ENCODE data around the gene PIK3R6. TPM values are rescaled to one million over a fixed set of nuclear protein-coding genes. Genes with fewer than 3 reads are reported as not detected.

PIK3R6 gene, protein sequence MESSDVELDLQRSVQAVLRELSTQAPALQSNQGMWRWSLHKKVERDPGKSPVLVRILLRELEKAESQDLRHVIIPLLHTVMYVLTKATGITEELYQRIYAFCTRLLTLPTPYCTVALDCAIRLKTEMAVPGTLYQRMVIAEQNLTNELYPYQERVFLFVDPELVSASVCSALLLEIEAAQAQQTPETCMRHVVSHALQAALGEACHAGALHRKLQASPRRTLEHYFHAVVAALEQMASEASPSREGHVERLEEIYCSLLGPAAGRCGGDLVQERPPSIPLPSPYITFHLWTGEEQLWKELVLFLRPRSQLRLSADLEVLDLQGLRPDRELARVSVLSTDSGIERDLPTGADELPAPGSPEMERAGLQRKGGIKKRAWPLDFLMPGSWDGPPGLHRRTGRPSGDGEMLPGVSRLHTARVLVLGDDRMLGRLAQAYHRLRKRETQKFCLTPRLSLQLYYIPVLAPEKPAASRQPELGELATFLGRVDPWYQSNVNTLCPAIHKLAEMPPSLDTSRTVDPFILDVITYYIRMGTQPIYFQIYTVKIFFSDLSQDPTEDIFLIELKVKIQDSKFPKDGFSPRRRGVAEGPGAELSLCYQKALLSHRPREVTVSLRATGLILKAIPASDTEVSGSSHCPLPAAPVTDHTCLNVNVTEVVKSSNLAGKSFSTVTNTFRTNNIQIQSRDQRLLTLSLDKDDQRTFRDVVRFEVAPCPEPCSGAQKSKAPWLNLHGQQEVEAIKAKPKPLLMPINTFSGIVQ
- polyA plus RNA-seq (2013, experiment 1 of 2), result not detected
- polyA plus RNA-seq (2013, experiment 2 of 2), result not detected

DNA sequence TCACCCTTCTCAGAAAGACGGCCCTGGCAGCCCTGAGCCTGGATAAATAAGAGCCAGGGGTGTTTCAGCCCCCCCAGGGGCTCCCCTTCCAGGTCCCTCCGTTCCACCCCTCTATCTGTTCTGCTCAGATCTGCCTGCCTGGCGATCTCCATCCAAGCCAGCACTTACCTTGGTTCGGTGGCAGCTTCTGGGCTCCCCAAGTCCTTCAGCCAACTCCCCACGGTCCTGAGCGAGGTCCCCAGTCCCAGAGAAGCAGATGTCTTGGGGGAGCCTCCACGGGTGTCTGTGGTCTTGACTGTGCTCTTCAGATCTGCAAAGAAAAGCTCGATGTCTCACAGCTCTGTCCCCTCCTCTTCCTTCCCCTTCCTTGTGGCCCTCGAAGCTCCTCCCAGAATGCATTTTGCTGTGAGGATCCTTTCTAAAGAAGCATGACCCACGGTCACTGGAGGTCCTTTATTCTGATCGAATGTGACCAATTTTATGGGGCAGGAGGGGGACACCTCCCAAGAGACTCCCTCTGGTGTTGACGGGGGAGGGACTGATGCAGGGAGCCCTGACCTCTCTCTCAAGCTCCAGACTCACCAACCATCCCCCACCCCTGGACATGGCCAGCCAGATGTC lies at the start of gene PIK3R6:
PIK3R6 (minus strand) TSS at position 314 of the 621 bp plus-strand sequence. CDS start 17,880 bp downstream, outside the sequence.
- WGBS, 2 donors (ENCODE audit: extremely low coverage in 2 of 2, insufficient read length in 2 of 2, insufficient replicate concordance in 1 of 2), result no CpG with 5 or more reads among the region's 12 CpGs
- Histone ChIP-seq H3K18ac (ENCODE audit: low read length) (peak within 1 kb of the TSS; percentile 39), H2BK120ac (ENCODE audit: low read depth, low read length) (no peak within 1 kb of the TSS), H3K4me1 (ENCODE audit: control insufficient read depth in 2 of 2, insufficient read depth in 1 of 2, low read depth in 1 of 2, low read length in 2 of 2) (peaks cover 0 to 2% of the 10 kb centered on the region in 2 donors), H2AFZ (ENCODE audit: low read length) (no peak within 1 kb of the TSS), H3K4ac (ENCODE audit: low read length) (no peak within 1 kb of the TSS), H3K36me3 (replicated peaks in 1 of 2; ENCODE audit: control insufficient read depth in 2 of 2, insufficient read depth in 2 of 2, low read length in 2 of 2) (no peaks in the 10 kb centered on the region), H4K91ac (ENCODE audit: low read depth, low read length, poor library complexity) (no peak within 1 kb of the TSS), H3K79me1 (ENCODE audit: low read depth, low read length) (no peaks in the 10 kb centered on the region), H2BK12ac (ENCODE audit: low read length) (no peak within 1 kb of the TSS), H2BK15ac (ENCODE audit: low read length) (no peak within 1 kb of the TSS), H3K9ac (ENCODE audit: low read depth, low read length, poor library complexity) (no peak within 1 kb of the TSS), H4K8ac (ENCODE audit: low read depth, low read length) (no peak within 1 kb of the TSS), H2AK5ac (ENCODE audit: low read depth, low read length) (no peak within 1 kb of the TSS), H3K4me3 (ENCODE audit: low read length in 2 of 2) (no peak within 1 kb of the TSS), H3K9me3 (replicated peaks in 1 of 2; ENCODE audit: control insufficient read depth in 2 of 2, insufficient read depth in 1 of 2, low read depth in 1 of 2, low read length in 2 of 2) (peaks cover 0 to 2% of the 10 kb centered on the region in 2 donors), H3K14ac (ENCODE audit: low read length) (no peak within 1 kb of the TSS), H3K23ac (ENCODE audit: low read depth, low read length, poor library complexity) (no peak within 1 kb of the TSS), H2BK5ac (ENCODE audit: low read length) (no peak within 1 kb of the TSS), H3K27me3 (ENCODE audit: control insufficient read depth in 3 of 3, insufficient read depth in 3 of 3, low read depth in 1 of 3, low read length in 3 of 3) (peaks cover 0 to 19% (median 0%) of the 10 kb centered on the region in 3 experiments), H3K27ac (replicated peaks; ENCODE audit: low read length) (no peak within 1 kb of the TSS), H3K4me2 (ENCODE audit: insufficient read depth, low read length, poor library complexity, severe bottlenecking) (no peak within 1 kb of the TSS)
- DNase-seq (ENCODE audit: low spot score), result no peak

DNA sequence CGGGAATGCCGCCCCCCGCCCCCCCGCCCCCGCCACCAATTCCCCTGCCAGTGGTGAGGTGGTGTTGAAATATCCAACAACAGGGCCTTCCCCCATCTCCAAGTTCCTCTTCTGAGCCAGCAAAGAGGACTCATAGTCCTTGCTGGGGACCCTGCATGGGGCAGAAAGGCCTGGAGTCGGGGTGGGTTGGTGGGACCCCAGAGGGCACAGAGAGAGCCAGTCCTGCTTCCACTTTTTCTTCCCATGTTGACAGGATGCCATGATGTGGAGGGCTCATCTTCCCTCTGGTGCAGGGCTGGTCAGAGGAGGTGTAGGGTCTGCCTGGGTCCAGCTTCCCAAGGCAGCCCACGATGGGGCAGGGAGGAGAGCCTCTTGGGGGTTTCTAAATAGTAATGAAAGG lies 49.0 kb upstream of the PIK3R6 start:
- no peak overlapping the region for H3K27ac ChIP-seq (replicated peaks; ENCODE audit: low read length)
- WGBS, 2 donors (ENCODE audit: extremely low coverage in 2 of 2, insufficient read length in 2 of 2, insufficient replicate concordance in 1 of 2), result no CpG with 5 or more reads among the region's 7 CpGs
- H3K4me2 ChIP-seq (ENCODE audit: insufficient read depth, low read length, poor library complexity, severe bottlenecking), result no peak overlapping the region
- no peak overlapping the region for H2BK5ac ChIP-seq (ENCODE audit: low read length)
- no peak overlapping the region for H3K4ac ChIP-seq (ENCODE audit: low read length)
- H2BK15ac ChIP-seq (ENCODE audit: low read length), result no peak overlapping the region
- no peak overlapping the region for H2BK12ac ChIP-seq (ENCODE audit: low read length)
- no peak overlapping the region for H4K91ac ChIP-seq (ENCODE audit: low read depth, low read length, poor library complexity)
- H3K9me3 ChIP-seq (replicated peaks in 1 of 2; ENCODE audit: control insufficient read depth in 2 of 2, insufficient read depth in 1 of 2, low read depth in 1 of 2, low read length in 2 of 2), result peaks cover 0 to 2% of the 10 kb centered on the region in 2 donors
- H3K9ac ChIP-seq (ENCODE audit: low read depth, low read length, poor library complexity), result no peak overlapping the region
- no peak overlapping the region for H2AK5ac ChIP-seq (ENCODE audit: low read depth, low read length)
- H3K18ac ChIP-seq (ENCODE audit: low read length), result no peak overlapping the region
- no peaks in the 10 kb centered on the region for H3K36me3 ChIP-seq (replicated peaks in 1 of 2; ENCODE audit: control insufficient read depth in 2 of 2, insufficient read depth in 2 of 2, low read length in 2 of 2)
- peaks cover 0 to 7% of the 10 kb centered on the region in 2 donors for H3K4me1 ChIP-seq (ENCODE audit: control insufficient read depth in 2 of 2, insufficient read depth in 1 of 2, low read depth in 1 of 2, low read length in 2 of 2)
- H3K14ac ChIP-seq (ENCODE audit: low read length), result no peak overlapping the region
- no peak overlapping the region for H2AFZ ChIP-seq (ENCODE audit: low read length)
- no peak overlapping the region for H3K23ac ChIP-seq (ENCODE audit: low read depth, low read length, poor library complexity)
- H2BK120ac ChIP-seq (ENCODE audit: low read depth, low read length), result no peak overlapping the region
- no peak overlapping the region for H4K8ac ChIP-seq (ENCODE audit: low read depth, low read length)
- no peaks in the 10 kb centered on the region for H3K79me1 ChIP-seq (ENCODE audit: low read depth, low read length)
- H3K4me3 ChIP-seq (ENCODE audit: low read length in 2 of 2), result no peak overlapping the region
- DNase-seq (ENCODE audit: low spot score), result no peak
- peaks cover 0 to 13% (median 0%) of the 10 kb centered on the region in 3 experiments for H3K27me3 ChIP-seq (ENCODE audit: control insufficient read depth in 3 of 3, insufficient read depth in 3 of 3, low read depth in 1 of 3, low read length in 3 of 3)

DNA sequence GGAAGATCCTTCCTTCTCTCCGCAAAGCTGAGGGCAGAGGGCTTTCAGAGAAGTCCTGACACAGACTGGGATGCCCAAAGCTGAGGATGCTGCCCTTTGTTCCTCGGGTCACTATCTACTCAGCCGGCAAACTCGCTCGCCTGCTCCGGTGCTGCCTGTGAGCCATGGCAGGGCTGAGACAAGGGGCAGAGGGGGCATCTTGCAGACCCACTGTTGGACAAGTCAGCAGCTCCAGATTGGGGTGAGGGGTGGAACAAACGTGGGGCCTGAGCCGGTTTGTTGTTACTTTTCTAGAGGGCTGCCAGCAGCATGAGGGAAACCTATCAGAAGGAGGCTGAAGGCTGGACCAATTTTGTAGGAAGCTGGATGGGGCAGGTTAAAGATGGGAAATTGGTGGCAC lies 47.1 kb upstream of the PIK3R6 start:
- no CpG with 5 or more reads among the region's 8 CpGs for WGBS, 2 donors (ENCODE audit: extremely low coverage in 2 of 2, insufficient read length in 2 of 2, insufficient replicate concordance in 1 of 2)

More for the DNA sequence above, 47.1 kb upstream of the PIK3R6 start:
- H3K79me1 ChIP-seq (ENCODE audit: low read depth, low read length), result peaks cover 2% of the 10 kb centered on the region
- H2BK5ac ChIP-seq (ENCODE audit: low read length), result no peak overlapping the region
- H3K14ac ChIP-seq (ENCODE audit: low read length), result no peak overlapping the region
- H3K36me3 ChIP-seq (replicated peaks in 1 of 2; ENCODE audit: control insufficient read depth in 2 of 2, insufficient read depth in 2 of 2, low read length in 2 of 2), result no peaks in the 10 kb centered on the region
- H3K4me3 ChIP-seq (ENCODE audit: low read length in 2 of 2), result no peak overlapping the region
- H4K91ac ChIP-seq (ENCODE audit: low read depth, low read length, poor library complexity), result no peak overlapping the region
- no peak for DNase-seq (ENCODE audit: low spot score)
- H2AFZ ChIP-seq (ENCODE audit: low read length), result no peak overlapping the region
- no peak overlapping the region for H3K4ac ChIP-seq (ENCODE audit: low read length)
- no peak overlapping the region for H3K18ac ChIP-seq (ENCODE audit: low read length)
- H2AK5ac ChIP-seq (ENCODE audit: low read depth, low read length), result no peak overlapping the region
- no peak overlapping the region for H3K4me2 ChIP-seq (ENCODE audit: insufficient read depth, low read length, poor library complexity, severe bottlenecking)
- peaks cover 0 to 2% of the 10 kb centered on the region in 2 donors for H3K9me3 ChIP-seq (replicated peaks in 1 of 2; ENCODE audit: control insufficient read depth in 2 of 2, insufficient read depth in 1 of 2, low read depth in 1 of 2, low read length in 2 of 2)
- H2BK12ac ChIP-seq (ENCODE audit: low read length), result peak overlapping the region; percentile 33
- no peak overlapping the region for H3K27ac ChIP-seq (replicated peaks; ENCODE audit: low read length)
- peaks cover 0 to 18% (median 0%) of the 10 kb centered on the region in 3 experiments for H3K27me3 ChIP-seq (ENCODE audit: control insufficient read depth in 3 of 3, insufficient read depth in 3 of 3, low read depth in 1 of 3, low read length in 3 of 3)
- no peak overlapping the region for H2BK15ac ChIP-seq (ENCODE audit: low read length)
- no peak overlapping the region for H2BK120ac ChIP-seq (ENCODE audit: low read depth, low read length)
- H3K4me1 ChIP-seq (ENCODE audit: control insufficient read depth in 2 of 2, insufficient read depth in 1 of 2, low read depth in 1 of 2, low read length in 2 of 2), result peaks cover 0 to 7% of the 10 kb centered on the region in 2 donors
- no peak overlapping the region for H3K9ac ChIP-seq (ENCODE audit: low read depth, low read length, poor library complexity)
- no peak overlapping the region for H3K23ac ChIP-seq (ENCODE audit: low read depth, low read length, poor library complexity)
- no peak overlapping the region for H4K8ac ChIP-seq (ENCODE audit: low read depth, low read length)

Measured in neuronal stem cell (in vitro differentiated cells).